HG03469 (cell line): ENCODE measurements around the gene SLC24A2.
"Not testable (repeated sequence)": the region's sequence is repeated elsewhere in the genome, so short reads cannot be mapped to it uniquely, and the experiment has no call there.

Experiments
- ATAC-seq: cut with Tn5 transposase; IDR thresholded peaks from one replicate; pipeline ENCODE4 v1.9.1; 2021; ENCODE audit warnings: mild to moderate bottlenecking, moderate library complexity, moderate number of reproducible peaks; ENCODE audit not compliant: unreplicated experiment

Gene SLC24A2

DNA sequence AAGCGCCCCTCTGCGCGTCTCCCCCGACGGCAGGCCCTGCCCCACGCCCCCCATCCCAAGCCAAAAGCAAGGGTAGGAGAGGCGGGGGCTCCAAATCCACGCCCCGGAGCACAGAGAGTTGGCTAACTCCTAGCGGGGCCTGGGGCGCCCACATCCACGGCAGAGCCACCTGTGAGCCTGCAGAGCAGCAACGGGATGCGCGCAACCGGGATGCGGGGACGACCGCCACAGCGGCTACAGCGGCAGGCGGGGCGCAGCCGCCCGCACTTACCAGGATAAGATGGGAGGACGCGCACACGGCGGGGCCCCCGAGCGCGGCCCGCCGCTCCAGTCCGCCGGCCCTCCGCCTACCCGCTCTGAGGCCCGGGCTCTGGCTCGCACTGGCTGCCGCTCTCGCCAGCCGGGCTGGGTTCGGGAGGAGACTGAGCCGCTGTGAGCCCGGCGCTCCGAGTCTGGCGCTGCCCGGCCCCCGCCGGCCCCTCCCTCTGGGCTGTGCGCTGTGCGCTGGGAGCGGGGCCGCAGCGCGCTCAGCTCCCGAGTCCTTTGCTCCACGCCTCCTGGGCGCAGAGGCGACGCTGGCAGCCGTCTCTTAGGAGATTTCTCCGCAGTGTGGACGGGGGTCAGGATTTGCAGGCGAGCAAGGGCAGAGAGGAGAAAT lies at the start of gene SLC24A2:
Gene SLC24A2, minus strand, starts transcription at position 424 of the 658 bp plus-strand sequence.
- ATAC-seq, result no peak

DNA sequence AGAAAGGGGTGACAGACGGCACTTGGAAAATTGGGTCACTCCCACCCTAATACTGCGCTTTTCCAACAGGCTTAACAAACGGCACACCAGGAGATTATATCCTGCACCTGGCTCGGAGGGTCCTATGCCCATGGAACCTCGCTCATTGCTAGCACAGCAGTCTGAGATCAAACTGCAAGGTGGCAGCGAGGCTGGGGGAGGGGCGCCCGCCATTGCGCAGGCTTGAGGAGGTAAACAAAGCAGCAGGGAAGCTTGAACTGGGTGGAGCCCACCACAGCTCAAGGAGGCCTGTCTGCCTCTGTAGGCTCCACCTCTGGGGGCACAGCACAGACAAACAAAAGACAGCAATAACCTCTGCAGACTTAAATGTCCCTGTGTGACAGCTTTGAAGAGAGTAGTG lies 44.5 kb upstream of the SLC24A2 start:
- not testable (repeated sequence) for ATAC-seq

DNA sequence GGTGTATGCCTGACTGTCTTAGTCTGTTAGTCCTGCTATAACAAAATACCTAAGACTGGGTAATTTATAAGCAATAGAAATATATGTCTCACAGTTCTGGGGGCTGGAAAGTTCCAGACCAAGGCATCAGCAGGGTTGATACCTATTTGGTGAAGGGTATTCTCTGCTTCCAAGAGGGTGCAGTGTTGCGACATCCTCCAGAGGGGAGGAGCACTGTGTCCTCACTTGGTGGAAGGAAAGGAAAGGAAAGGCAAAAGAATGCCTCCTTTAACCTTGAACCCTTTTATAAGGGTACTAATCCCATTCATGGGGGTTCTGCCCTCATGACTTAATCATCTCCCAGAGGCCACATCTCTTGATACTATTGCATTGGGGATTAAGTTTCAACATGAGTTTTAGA lies 42.0 kb upstream of the SLC24A2 start:
- ATAC-seq, result no peak

DNA sequence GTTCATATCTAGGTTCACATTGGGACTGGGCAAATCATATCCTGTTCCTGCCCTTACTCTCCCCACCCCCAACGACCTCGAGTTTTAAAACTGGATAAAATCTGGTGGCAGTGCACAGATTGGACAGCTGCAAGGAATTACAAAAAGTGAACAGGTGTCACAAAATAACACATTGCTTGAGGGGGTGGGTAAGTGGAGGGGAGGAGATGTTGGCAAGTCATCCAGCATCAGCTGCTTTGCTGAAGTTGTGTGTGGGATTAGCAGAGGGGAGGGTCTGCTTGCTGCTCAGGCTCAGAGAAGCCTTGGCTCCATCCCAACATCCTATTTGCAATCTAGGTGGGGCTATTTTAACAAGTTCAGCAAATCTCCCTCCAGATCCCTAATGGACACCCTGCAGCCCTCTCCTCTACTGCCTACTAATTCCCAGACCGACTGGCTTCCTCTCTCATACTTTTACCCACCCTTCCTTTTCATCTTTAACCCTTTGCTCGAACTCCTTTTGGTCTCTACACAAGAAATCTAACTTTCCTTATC lies 39.8 kb upstream of the SLC24A2 start:
- no peak for ATAC-seq

DNA sequence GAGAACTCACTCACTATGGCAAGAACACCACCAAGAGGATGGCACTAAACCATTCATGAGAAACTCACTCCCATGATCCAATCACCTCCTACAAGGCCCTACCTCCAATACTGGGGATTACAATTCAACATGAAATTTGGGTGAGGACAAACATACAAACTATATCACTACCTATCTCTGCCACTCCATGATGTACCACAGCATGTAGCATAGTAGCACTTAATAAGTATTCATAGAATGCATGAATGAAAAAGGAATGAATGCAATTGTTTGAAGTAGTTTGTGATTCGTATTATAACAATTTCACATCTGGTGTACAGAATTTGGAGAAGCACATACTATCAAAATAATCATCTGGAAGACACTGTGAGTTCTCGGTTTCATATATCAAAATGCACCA lies 27.9 kb upstream of the SLC24A2 start:
- ATAC-seq, result no peak

DNA sequence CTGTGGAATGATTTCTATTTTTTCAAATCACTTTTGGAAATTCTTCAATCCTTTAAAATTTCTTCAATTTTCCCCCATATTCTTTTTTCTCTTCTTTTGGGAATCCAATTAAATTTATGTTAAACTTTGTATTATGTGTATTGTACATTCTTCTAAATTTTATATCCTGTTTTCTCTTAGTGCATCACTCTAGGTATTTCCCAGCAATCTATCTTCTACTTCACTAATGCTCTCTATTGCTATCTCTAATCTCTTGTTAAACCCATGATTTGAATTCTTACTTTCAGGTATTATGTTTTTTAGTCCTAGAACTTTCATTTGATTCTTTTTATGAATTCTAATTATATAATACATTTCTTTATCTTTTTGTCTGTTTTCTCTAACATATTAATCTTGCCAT lies 23.4 kb upstream of the SLC24A2 start:
- ATAC-seq, result no peak

DNA sequence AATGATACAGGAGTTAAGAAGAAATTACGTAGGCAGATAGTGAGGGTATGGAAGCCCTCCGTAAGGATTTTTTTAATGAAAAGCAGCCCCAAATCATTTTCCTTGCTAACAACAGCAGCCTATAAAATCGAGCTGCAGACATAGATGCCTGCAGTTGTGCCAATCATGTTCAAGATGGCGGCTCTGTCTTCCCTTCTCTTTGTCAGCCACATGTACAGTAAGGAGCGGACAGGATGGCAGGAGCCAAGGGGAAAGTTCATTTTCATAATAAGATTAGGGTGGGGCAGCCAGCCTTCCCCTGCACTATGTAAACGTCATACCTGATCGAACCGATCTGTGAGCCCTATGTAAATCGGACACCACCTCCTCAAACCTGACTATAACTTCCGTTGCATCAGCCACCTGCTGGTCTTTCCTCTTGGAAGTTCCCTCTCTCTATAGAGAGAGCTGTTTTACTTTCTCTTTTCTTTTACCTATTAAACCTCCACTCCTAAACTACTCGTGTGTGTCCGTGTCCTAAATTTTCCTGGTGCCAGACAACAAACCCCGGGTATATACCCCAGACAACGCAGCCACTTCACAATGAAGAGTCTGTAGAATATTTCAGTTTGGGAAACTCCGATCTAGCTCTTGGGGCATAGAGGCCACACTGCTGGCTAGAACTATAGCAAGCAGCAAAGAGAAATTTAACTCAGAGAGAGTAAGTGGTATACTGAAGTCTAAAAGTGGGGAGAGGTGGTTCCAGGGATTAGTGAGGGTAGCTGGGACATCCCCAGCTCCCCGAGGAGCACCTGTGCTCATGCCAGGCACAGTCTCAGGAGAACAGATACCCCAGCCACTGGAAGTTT lies 20.8 kb upstream of the SLC24A2 start:
- ATAC-seq, result no peak

DNA sequence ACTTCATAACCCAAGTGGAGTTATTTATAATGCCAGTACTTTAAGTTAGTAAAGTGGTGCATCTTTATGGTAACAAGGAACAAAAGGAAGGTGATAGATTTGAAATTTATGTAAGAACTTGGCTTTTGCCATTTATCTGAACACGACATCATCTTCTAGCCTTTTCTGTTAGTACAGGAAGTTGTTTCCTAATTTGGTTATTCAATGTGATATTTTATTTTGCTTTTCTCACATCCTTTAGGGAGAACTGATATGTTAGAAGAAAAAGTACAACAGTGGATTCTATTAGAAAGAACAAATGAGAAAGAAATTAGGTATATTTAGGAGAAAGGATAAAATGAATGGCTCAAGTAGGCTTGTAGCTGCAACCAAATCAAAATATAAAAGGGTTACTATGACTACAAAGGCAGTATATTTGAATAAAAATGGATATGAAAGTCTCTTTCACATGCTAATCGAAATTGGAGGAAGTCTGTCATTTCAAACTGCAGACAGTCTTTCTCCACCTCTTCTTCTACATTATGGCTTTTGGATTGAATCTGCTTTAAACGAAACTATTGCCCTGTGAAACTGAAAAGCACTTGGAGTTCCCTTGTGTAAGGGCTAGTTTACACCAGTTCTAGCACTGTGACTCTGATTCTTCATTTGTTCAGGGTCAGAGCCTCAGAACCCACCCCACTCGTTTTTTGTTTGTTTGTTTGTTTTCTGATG lies 18.5 kb upstream of the SLC24A2 start:
- no peak for ATAC-seq

DNA sequence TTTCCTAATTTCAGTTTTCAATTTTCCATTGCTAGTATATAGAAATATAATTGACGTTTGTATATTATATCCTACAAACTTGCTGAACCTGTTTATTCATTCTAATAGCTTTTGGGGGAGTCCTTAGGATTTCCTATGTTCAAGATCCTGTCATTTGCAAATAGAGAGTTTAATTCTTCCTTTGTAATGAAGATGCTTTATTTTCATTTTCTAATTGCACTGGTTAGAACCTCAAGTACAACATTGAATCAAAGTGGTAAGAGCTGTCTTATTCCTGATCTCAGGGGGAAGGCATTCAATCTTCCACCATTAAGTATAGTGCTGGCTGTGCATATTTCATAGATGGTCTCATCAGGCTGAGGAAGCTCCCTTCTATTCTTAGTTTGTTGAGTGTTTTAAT lies 15.6 kb upstream of the SLC24A2 start:
- ATAC-seq, result no peak

DNA sequence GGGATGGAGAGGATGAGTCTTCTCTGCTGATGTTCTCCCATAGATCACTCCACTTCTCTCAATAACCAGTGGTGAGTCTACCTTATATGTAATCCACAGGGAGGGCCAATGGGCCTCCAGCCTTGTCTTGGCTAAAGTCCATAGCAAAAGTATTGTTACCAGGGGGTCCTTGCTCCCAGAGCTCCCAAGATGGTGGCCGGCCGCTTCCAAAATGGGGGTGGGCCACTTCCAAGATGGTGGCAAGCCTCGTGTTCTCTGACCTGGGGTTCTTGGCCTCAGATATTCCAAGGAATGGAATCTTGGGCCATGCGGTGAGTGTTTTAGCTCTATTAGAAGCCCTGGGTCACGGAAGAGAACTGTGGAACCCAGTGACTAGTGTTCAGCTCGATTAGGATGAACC lies 12.0 kb upstream of the SLC24A2 start:
- ATAC-seq, result no peak

DNA sequence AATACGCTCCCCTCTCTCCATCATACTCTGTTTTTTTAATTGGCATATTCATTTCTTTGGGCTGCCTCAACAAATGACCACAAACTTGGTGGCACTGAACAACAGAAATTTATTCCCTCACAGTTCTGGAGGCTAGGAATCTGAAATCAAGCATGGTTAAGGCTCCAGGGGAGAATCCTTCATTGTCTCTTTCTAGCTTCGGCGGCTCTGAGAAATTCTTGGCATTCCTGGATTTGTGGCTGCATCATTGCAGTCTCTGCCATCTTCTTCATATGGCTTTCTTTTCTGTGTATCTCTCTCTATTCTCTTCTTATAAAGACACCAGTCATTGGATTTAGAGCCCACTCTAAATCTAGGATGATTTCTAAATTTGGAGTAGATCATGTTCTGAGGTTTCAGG lies 10.9 kb upstream of the SLC24A2 start:
- ATAC-seq, result no peak

DNA sequence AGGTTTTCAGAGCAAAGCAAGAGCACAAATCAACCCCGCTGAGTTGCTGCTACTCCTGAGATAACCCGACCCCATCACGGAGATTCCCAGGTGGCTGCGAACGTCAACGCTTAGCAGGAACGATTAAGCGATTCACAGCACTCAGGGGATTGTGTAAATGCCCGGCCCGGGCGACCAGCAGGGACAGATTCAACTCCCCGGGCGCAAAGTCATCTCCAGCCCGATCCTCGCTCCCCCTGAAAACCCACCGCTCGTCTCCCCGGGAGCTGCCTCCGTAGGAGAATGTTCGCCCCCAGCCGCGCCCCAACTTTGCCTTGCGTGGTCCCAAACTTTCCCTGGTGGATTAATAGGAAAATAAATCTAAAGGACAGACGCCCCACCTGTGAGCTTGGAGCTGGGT lies 685 bp downstream of the SLC24A2 start:
- ATAC-seq, result no peak

DNA sequence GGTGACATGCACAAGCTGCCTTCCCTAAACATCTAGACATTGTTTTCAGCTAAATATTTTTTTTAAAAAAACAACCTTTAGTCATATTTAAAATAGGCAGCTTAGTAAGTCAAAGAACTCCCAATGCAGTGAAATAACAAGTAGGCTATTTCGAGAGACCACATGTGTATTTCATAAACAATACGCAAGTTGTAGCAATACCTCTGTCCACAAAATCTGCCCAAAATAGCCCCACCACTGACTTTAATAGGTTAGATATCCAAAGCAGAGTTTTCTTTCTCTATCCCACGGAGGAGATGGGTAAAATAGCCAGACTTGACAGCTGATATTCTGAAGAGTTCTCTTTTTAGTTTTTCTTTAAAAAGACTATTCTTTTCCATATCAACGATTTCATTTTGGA lies 1.2 kb downstream of the SLC24A2 start:
- no peak for ATAC-seq

DNA sequence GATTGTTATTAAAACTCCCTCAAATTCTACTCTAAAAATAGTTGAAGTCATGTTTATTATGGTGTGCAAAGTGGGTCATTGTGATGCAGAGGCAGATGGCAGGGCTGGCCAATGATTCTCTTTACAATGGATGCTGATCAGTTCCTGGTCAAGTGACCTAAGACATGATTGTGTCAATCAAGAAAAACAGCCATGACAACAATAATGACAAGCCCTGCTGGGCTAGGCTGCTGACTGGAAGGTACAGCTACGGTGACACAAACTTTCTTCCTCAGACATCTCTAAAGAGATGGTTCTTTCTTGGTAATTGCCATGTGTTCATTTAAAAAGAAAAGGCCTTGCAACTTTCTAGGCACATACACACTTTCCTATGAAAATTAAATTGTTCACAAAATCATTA lies 3.6 kb downstream of the SLC24A2 start:
- ATAC-seq, result no peak

DNA sequence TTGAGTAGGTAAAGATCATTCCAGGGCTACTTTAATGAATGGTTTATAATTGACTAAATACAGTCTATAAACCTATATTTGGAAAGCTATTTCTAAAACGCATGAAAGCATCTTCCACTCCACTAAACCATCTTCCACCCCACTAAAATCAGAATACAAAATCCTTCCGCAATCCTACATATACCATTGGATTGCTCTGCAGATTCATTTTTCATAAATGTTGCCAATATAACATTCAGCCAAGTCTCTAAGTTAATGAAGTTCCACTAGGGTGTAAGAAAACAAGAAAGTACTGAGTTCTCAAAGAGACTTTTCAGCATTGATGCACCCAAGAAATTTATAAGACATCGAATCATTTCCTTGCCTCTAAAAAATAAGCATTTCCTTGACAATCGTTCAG lies 4.7 kb downstream of the SLC24A2 start:
- no peak for ATAC-seq

DNA sequence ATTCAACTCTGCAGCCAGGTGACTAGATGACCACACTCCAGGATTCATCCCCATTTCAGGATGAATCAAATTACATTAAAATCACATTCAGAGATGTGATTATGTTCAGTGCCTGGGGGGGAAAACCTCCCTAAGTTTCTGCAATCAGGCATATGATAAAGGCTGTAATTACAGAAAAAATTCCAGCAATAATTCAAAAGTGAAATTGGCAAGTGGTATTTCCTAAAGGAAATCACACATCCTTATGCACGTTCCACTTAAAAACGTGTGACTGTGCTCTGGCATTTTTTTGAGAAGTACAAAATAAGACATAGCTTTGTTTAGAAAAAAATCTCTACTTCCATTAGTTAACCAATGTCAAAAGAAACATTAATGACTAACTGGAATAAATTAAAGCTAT lies 5.3 kb downstream of the SLC24A2 start:
- ATAC-seq, result no peak

DNA sequence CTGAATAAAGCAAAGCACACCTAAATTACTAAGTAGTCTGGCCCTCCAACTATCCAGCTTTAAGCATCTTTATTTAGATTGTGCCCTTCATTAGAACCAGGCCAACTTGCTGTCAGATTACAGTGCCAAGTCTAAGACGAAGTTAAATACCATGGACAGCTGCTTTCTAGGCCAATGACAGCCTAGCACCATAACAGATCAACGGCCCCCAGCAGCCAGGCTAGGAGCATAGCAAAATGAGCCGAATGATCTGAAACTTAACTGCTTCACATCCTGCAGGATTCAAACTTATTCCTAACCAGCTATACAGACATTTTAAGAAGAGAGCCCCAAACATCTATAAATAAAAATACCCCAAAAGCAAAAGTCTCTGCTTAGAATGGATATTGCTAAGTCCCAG lies 6.8 kb downstream of the SLC24A2 start:
- no peak for ATAC-seq

DNA sequence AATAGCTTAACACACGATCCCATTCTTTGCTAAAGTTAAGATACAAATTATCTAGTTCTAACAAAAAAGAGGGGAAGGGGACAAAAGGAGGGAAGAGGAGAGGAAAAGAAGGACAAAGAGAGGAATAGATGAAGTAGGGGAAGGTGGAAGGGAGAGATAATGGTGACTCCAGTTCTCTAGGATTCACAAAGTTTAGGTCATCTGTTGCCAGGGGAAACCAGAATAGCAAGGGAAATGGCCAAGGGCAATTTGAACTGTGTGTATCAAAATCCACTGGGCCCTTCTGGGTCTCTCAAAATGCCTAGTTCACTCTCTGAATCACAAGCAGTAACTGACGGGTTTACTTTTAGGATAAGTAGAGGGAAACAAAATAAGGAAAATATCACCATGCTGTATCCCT lies 7.6 kb downstream of the SLC24A2 start:
- no peak for ATAC-seq

DNA sequence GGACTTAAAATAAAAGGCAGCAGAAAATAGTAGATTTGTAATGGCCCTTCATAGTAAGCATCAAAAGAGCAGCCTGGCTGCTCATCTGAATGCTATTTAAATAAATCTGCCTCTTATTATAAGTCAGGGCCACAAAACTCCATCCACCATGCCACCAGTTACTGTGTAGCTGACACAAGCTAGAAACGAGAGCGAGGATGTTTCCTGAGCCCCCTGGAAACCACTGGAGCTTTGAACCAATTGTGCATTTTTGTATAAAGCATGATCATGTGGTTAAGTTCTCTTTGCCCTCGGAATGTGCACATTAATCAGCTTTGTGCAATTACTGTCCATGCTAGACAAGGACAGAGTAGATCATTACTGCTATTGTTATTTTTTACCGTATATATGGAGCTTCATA lies 17.4 kb downstream of the SLC24A2 start:
- no peak for ATAC-seq

DNA sequence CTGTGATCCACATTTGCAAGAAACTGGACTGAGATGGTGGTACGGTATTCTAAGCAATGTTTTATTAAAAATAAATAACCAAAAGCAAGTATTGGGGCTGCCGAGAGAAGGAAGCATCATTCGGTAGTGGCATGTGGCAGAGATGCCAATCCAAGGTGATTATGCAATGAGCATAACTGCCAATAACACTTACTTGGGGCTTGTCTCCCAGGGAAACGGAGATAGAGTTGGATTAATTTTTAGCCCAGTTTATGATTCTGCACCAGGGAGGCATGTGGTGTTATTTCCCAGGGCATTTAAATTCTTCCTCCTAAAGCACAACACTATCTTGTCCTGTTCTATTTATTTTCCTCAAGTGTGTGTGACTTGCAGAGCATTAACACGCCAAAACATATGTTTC lies 17.9 kb downstream of the SLC24A2 start:
- no peak for ATAC-seq

DNA sequence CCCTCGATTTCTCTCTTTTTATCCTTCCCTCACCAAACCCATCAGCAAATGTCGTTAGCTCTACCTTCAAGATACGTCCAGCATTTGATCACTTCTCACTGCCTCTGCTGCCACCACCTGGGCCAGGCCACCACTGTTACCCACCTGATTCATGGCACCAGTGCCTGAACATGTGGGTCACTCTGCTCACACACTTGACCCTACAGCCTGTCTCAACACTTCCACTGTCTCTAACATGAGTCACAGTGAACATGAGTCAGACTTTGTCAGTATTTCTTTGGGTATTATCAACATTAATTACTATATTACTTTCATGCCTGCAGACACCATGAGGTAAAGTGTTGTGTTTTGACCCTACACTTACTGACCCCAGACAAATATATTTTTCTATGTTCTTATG lies 19.6 kb downstream of the SLC24A2 start:
- ATAC-seq, result no peak

DNA sequence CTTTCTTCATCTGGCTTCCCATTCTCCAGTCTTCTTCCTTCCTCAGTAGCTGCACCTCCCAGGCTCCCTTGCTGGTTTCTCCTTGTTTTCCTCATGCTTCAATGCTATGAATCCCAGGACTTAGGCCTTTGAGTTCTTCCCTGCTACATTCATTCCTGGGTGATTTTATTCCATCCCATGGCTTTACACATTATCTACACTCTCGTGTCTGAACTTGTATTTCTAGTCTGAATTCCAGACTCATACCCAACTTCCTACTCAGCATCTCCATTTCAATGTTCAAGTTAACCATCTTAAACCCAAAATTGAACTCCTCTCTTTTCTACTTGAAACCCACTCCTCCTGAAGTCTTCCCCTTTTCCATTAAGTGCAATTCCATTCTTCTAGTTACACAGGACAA lies 20.0 kb downstream of the SLC24A2 start:
- ATAC-seq, result no peak
